Stimulated activated naive B cell treated with anti-CD40 and anti-IgM and Interleukin-4, amounts not matched to agents 10 μg/mL and 1 μg/mL and 100 μg/mL, for 72 hours (primary cell): ENCODE measurements around the gene JUN.
A peak's percentile ranks its signal among the peaks of the same experiment; 100 is the strongest.

Experiments used
- ATAC-seq, 2 donors: fragments of 150-1000 bp; cut with Tn5 transposase; replicated peaks; 2 replicates each; pipeline ENCODE4 v1.10.0; 2021; ENCODE audit warnings: moderate library complexity in 1 of 2
- DNase-seq: peaks from one replicate; pipeline ENCODE4 v3.0.0; 2021
- H3K27ac Mint-ChIP-seq: one replicate; pipeline ENCODE4 v1.8.0; 2022; ENCODE audit warnings: mild to moderate bottlenecking, mixed read lengths
- H3K27me3 Mint-ChIP-seq, 2 donors: one replicate each; pipeline ENCODE4 v1.8.0; 2022; ENCODE audit warnings: mixed read lengths in 2 of 2
- H3K36me3 Mint-ChIP-seq, 2 donors: one replicate each; pipeline ENCODE4 v1.8.0; 2022; ENCODE audit warnings: mixed read lengths in 2 of 2, mild to moderate bottlenecking in 1 of 2
- H3K4me1 Mint-ChIP-seq, 2 donors: one replicate each; pipeline ENCODE4 v1.8.0; 2022; ENCODE audit warnings: mixed read lengths in 2 of 2, mild to moderate bottlenecking in 1 of 2
- H3K4me3 Mint-ChIP-seq, 2 donors: one replicate each; pipeline ENCODE4 v1.8.0; 2022; ENCODE audit warnings: mild to moderate bottlenecking in 2 of 2, mixed read lengths in 2 of 2, moderate library complexity in 1 of 2
- H3K9me3 Mint-ChIP-seq, 2 donors: one replicate each; pipeline ENCODE4 v1.8.0; 2022; ENCODE audit warnings: mixed read lengths in 2 of 2, mild to moderate bottlenecking in 1 of 2

JUN gene

GRCh38 chr1:58799650-58800049 is 15.8 kb upstream of the JUN start:
- Mint-ChIP-seq H3K27me3 (no peaks in the 10 kb centered on the region), H3K36me3 (peaks cover 0 to 8% of the 10 kb centered on the region in 2 donors), H3K4me3 (no peak overlapping the region), H3K4me1 (peaks cover 14 to 17% of the 10 kb centered on the region in 2 donors), H3K9me3 (peaks cover 0 to 1% of the 10 kb centered on the region in 2 donors), H3K27ac (no peak overlapping the region)
- ATAC-seq (no peak), DNase-seq (no peak)

GRCh38 chr1:58798910-58799442 is 15.1 kb upstream of the JUN start:
- H3K4me1 Mint-ChIP-seq, result peaks cover 18 to 19% of the 10 kb centered on the region in 2 donors

GRCh38 chr1:58796416-58796815 is 12.6 kb upstream of the JUN start:
- Mint-ChIP-seq H3K4me1 (peaks cover 20 to 24% of the 10 kb centered on the region in 2 donors), H3K27me3 (no peaks in the 10 kb centered on the region), H3K36me3 (peaks cover 0 to 9% of the 10 kb centered on the region in 2 donors), H3K27ac (no peak overlapping the region), H3K9me3 (peaks cover 0 to 1% of the 10 kb centered on the region in 2 donors), H3K4me3 (no peak overlapping the region)
- ATAC-seq (no peak), DNase-seq (no peak)

More at GRCh38 chr1:58798910-58799442, 15.1 kb upstream of the JUN start:
- H3K36me3 Mint-ChIP-seq, result peaks cover 0 to 8% of the 10 kb centered on the region in 2 donors
- DNase-seq (no peak), ATAC-seq (no peak)
- no peaks in the 10 kb centered on the region for H3K27me3 Mint-ChIP-seq
- H3K4me3 Mint-ChIP-seq, result no peak overlapping the region
- peaks cover 0 to 1% of the 10 kb centered on the region in 2 donors for H3K9me3 Mint-ChIP-seq
- no peak overlapping the region for H3K27ac Mint-ChIP-seq

GRCh38 chr1:58794585-58794984 is 10.7 kb upstream of the JUN start:
- no peak overlapping the region for H3K4me3 Mint-ChIP-seq
- H3K27me3 Mint-ChIP-seq, result no peaks in the 10 kb centered on the region
- ATAC-seq (no peak), DNase-seq (no peak)
- no peaks in the 10 kb centered on the region for H3K9me3 Mint-ChIP-seq
- H3K27ac Mint-ChIP-seq, result no peak overlapping the region
- peaks cover 25 to 38% of the 10 kb centered on the region in 2 donors for H3K4me1 Mint-ChIP-seq
- H3K36me3 Mint-ChIP-seq, result peaks cover 1 to 5% of the 10 kb centered on the region in 2 donors

GRCh38 chr1:58792846-58793245 is 9.0 kb upstream of the JUN start:
- Mint-ChIP-seq H3K27me3 (no peaks in the 10 kb centered on the region), H3K4me1 (peaks cover 27 to 47% of the 10 kb centered on the region in 2 donors), H3K36me3 (peaks cover 14 to 19% of the 10 kb centered on the region in 2 donors), H3K4me3 (no peak overlapping the region), H3K9me3 (peaks cover 5 to 8% of the 10 kb centered on the region in 2 donors), H3K27ac (no peak overlapping the region)
- no peak for ATAC-seq
- no peak for DNase-seq

GRCh38 chr1:58791106-58791505 is 7.3 kb upstream of the JUN start:
- H3K36me3 Mint-ChIP-seq, result peaks cover 17 to 24% of the 10 kb centered on the region in 2 donors
- no peaks in the 10 kb centered on the region for H3K27me3 Mint-ChIP-seq
- ATAC-seq (no peak), DNase-seq (no peak)
- H3K4me3 Mint-ChIP-seq, result no peak overlapping the region
- no peak overlapping the region for H3K27ac Mint-ChIP-seq
- H3K9me3 Mint-ChIP-seq, result peaks cover 7 to 8% of the 10 kb centered on the region in 2 donors
- H3K4me1 Mint-ChIP-seq, result peaks cover 31 to 48% of the 10 kb centered on the region in 2 donors

GRCh38 chr1:58789996-58790660 is 6.3 kb upstream of the JUN start:
- H3K27ac Mint-ChIP-seq, result no peak overlapping the region
- peaks cover 27 to 50% of the 10 kb centered on the region in 2 donors for H3K4me1 Mint-ChIP-seq
- ATAC-seq (no peak), DNase-seq (no peak)
- no peaks in the 10 kb centered on the region for H3K27me3 Mint-ChIP-seq
- no peak overlapping the region for H3K4me3 Mint-ChIP-seq
- H3K36me3 Mint-ChIP-seq, result peaks cover 17 to 24% of the 10 kb centered on the region in 2 donors
- peaks cover 7 to 8% of the 10 kb centered on the region in 2 donors for H3K9me3 Mint-ChIP-seq

GRCh38 chr1:58789322-58789856 is 5.5 kb upstream of the JUN start:
- Mint-ChIP-seq H3K4me3 (no peak overlapping the region), H3K9me3 (peaks cover 7 to 8% of the 10 kb centered on the region in 2 donors), H3K27ac (no peak overlapping the region), H3K4me1 (peaks cover 24 to 48% of the 10 kb centered on the region in 2 donors), H3K36me3 (peaks cover 17 to 24% of the 10 kb centered on the region in 2 donors), H3K27me3 (no peaks in the 10 kb centered on the region)
- ATAC-seq, result no peak
- no peak for DNase-seq

- H3K27me3 Mint-ChIP-seq, result no peaks in the 10 kb centered on the region
- peaks cover 21 to 41% of the 10 kb centered on the region in 2 donors for H3K4me1 Mint-ChIP-seq
- peaks cover 23 to 31% of the 10 kb centered on the region in 2 donors for H3K36me3 Mint-ChIP-seq
- no peak for ATAC-seq
- no peak overlapping the region for H3K4me3 Mint-ChIP-seq
- H3K9me3 Mint-ChIP-seq, result peaks cover 7 to 8% of the 10 kb centered on the region in 2 donors
- H3K27ac Mint-ChIP-seq, result no peak overlapping the region
- no peak for DNase-seq
Measured at GRCh38 chr1:58788259-58788658, 4.4 kb upstream of the JUN start.

GRCh38 chr1:58786927-58787245 is 3.0 kb upstream of the JUN start:
- no peak for DNase-seq
- peaks cover 27 to 50% of the 10 kb centered on the region in 2 donors for H3K4me1 Mint-ChIP-seq

GRCh38 chr1:58786184-58786926 is 2.5 kb upstream of the JUN start:
- peaks cover 34 to 46% of the 10 kb centered on the region in 2 donors for H3K36me3 Mint-ChIP-seq
- no peak for DNase-seq

More at GRCh38 chr1:58786927-58787245, 3.0 kb upstream of the JUN start:
- Mint-ChIP-seq H3K27me3 (no peaks in the 10 kb centered on the region), H3K27ac (no peak overlapping the region), H3K9me3 (peaks cover 7 to 8% of the 10 kb centered on the region in 2 donors), H3K36me3 (peaks cover 31 to 43% of the 10 kb centered on the region in 2 donors), H3K4me3 (no peak overlapping the region)
- ATAC-seq, result no peak

GRCh38 chr1:58785442-58786058 is 1.7 kb upstream of the JUN start:
- no peak for ATAC-seq
- Mint-ChIP-seq H3K27me3 (no peaks in the 10 kb centered on the region), H3K27ac (peak overlapping the region; percentile 96)

More at GRCh38 chr1:58786184-58786926, 2.5 kb upstream of the JUN start:
- peaks cover 30 to 52% of the 10 kb centered on the region in 2 donors for H3K4me1 Mint-ChIP-seq
- peaks cover 7 to 8% of the 10 kb centered on the region in 2 donors for H3K9me3 Mint-ChIP-seq
- ATAC-seq, result no peak
- H3K27ac Mint-ChIP-seq, result no peak overlapping the region
- no peak overlapping the region for H3K4me3 Mint-ChIP-seq
- H3K27me3 Mint-ChIP-seq, result no peaks in the 10 kb centered on the region

GRCh38 chr1:58784758-58785441 is 1.1 kb upstream of the JUN start:
- ATAC-seq (peak; percentile 26 to 33), DNase-seq (peak; percentile 86)
- peaks cover 22 to 51% of the 10 kb centered on the region in 2 donors for H3K4me1 Mint-ChIP-seq
- peaks cover 7 to 8% of the 10 kb centered on the region in 2 donors for H3K9me3 Mint-ChIP-seq
- peaks cover 34 to 53% of the 10 kb centered on the region in 2 donors for H3K36me3 Mint-ChIP-seq
- peak overlapping the region; percentile 96 for H3K27ac Mint-ChIP-seq
- no peaks in the 10 kb centered on the region for H3K27me3 Mint-ChIP-seq
- peak overlapping the region; percentile 90 to 97 for H3K4me3 Mint-ChIP-seq

More at GRCh38 chr1:58785442-58786058, 1.7 kb upstream of the JUN start:
- peaks cover 34 to 46% of the 10 kb centered on the region in 2 donors for H3K36me3 Mint-ChIP-seq
- H3K4me1 Mint-ChIP-seq, result peaks cover 27 to 51% of the 10 kb centered on the region in 2 donors
- DNase-seq, result peak; percentile 21
- peaks cover 7 to 8% of the 10 kb centered on the region in 2 donors for H3K9me3 Mint-ChIP-seq
- peak overlapping the region; percentile 90 to 97 for H3K4me3 Mint-ChIP-seq
